ENCODE measurements around the gene PRKN.

- TF ChIP-seq CTCF (IDR thresholded peaks at IDR 0.05): no peak
- no peak for TF ChIP-seq POLR2A (IDR thresholded peaks at IDR 0.05)
Observed at GRCh38 chr6:161383951-161384350, 1343.6 kb downstream of the PRKN start.
